GM12865 (cell line): ENCODE results near the gene MCF2L2.

ENCODE experiments used
- DNase-seq: peaks from one replicate; pipeline ENCODE4 v3.0.0; 2010; ENCODE audit warnings: low read depth
- H3K4me3 ChIP-seq: 2 replicates; pipeline ENCODE4 v1.5.1; 2011; ENCODE audit warnings: mild to moderate bottlenecking, low read depth, low read length, control low read depth
- CTCF ChIP-seq: IDR thresholded peaks from 2 replicates; pipeline ENCODE4 v1.5.1; 2011; ENCODE audit warnings: low read length, control low read depth, low read depth, inconsistent platforms; ENCODE audit not compliant: insufficient read depth; ENCODE audit errors: missing control alignments

MCF2L2 gene

DNA sequence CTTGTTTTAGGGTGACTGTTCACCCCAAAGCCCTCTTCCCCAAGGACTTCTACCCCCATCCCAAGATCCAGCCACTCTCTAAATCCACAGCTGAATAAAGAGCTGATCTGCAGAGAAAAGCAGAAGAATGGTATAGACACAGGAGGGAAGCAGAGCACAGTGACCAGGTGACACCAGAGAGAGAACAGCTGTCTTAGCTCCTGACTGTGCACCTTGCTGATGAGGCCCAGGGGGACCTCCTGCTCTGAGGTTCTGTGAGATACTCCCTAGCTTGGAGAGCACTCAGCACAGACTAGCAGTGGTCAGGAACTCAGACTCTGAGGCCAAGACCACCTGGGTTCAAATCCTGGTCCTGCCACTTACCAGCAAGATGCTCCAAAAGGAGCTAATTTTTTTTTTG is 17.7 kb downstream of the MCF2L2 start:
- no peak for DNase-seq
- TF ChIP-seq CTCF = no peak
- no peak overlapping the region for H3K4me3 ChIP-seq

DNA sequence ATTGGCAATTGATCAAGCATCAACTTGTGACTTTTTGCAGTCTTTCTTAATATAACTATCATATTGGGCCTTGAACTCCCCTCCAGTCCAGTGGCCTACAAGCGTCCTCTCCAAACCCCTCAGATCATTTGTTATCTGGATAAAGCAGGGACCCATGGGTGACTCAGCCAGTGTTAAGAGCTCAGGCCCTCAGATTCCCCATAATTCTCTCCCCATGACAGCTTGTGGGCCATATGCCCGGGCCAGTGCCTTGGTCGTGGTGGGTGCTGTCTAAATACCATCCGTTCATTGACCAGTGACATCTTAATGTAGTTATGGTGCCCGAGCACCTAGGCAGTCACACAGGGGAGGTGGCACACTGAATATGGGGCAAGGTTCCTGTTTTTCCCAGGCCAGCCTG is 18.1 kb downstream of the MCF2L2 start:
- no peak for TF ChIP-seq CTCF
- no peak for DNase-seq

DNA sequence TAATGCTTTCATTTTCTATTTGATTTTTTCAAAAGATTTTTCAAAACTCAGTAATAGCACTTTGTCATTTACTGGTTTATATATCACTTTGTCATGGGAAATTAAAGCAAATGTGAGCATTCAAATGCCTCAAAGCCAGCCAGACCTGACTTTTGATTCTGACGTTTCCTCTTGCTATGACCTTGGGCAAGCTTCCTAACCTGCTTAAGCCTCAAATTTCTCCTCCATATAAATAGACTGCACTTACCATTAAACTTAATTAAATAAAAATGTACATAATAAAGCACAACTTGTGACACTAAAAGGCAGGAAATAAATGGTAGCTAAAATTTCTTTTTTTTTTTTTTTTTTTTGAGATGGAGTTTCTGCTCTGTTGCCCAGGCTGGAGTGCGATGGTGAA is 19.2 kb downstream of the MCF2L2 start:
- DNase-seq = no peak
- H3K4me3 ChIP-seq = no peak overlapping the region
- TF ChIP-seq CTCF = no peak

More for the DNA sequence above, 18.1 kb downstream of the MCF2L2 start:
- H3K4me3 ChIP-seq = no peak overlapping the region

DNA sequence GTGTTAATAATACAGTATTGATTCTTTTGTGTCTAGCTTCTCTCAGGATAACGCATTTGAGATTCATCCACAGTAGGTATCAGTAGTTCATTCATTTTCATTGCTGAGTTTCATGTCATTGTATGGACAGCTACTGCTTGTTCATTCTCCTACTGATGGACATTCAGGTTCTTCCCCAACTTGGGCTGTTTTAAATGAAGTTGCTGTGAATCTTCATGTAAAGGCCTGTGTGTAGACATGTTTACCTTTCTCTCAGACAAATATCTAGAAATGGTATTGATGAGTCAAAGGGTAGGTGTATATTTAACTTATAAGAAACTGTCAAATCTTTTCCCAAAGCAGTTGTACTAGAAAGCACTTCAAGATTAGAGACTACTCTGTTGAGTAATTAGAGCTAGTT is 26.7 kb downstream of the MCF2L2 start:
- no peak overlapping the region for H3K4me3 ChIP-seq
- no peak for DNase-seq
- TF ChIP-seq CTCF = no peak

- no peak for TF ChIP-seq CTCF
- DNase-seq = no peak
- H3K4me3 ChIP-seq = no peak overlapping the region
These were observed 28.1 kb downstream of the MCF2L2 start for GRCh38 chr3:183400352-183400751.

DNA sequence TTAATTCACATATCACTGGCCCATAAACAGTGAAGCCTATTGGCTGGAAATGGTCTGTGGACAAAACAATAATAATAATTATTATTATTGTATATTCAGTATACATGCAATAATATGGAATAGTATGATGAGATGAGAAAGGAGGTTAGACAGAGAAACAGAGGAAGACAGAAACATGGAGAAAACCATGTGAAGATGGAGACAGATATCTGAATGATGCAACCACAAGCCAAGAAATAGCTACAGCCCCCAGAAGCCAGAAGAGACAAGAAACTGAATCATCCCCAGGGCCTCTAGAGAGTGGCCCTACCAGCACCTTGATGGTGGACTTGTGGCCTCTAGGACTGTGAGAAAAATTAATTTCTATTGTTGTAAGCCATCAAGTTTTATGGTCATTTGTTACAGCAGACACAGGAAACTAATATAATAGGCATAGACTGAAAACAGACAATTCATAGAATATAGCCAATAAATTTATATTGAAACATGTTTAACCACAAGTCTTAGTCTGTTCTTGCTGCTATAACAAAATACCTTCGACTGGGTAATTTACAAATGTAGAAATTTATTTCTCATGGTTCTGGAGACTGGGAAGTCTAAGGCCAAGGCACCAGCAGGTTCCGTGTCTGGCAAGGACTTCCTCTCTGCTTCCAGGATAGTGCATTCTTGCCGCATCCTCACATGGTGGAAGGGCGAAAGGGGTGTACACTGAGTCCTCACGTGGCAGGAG is 31.6 kb downstream of the MCF2L2 start:
- DNase-seq = no peak
- no peak for TF ChIP-seq CTCF
- no peak overlapping the region for H3K4me3 ChIP-seq

GRCh38 chr3:183394150-183394549 is 34.3 kb downstream of the MCF2L2 start:
- no peak for TF ChIP-seq CTCF
- H3K4me3 ChIP-seq = no peak overlapping the region
- DNase-seq = no peak
